SKM-1 (cell line): ENCODE results near the gene AICDA.

Source experiments
- DNase-seq: peaks from one replicate; lab custom pipeline; 2025; ENCODE audit not compliant: unreplicated experiment; lab: John Stamatoyannopoulos, UW

AICDA gene

GRCh38 chr12:8556531-8557097, 56.0 kb downstream of the AICDA start:
- no peak for DNase-seq

- no peak for DNase-seq
Measured at GRCh38 chr12:8554451-8555195, 58.0 kb downstream of the AICDA start.

GRCh38 chr12:8553088-8553627, 59.5 kb downstream of the AICDA start:
- DNase-seq, result no peak
